Thyroid gland (tissue), 4 donors: ENCODE data around the gene PCYOX1L.

Source experiments
- CTCF ChIP-seq, 6 experiments: fragments of 200-600 bp in 3 of 6; fragments of 450-650 bp in 3 of 6; sonication (generic) in 3 of 6; IDR thresholded peaks; one replicate each; pipeline ENCODE4 v1.5.1; 2016 to 2019; ENCODE audit warnings: antibody characterized with exemption in 6 of 6, mild to moderate bottlenecking in 2 of 6, inconsistent platforms in 1 of 6, moderate library complexity in 1 of 6
- POLR2A ChIP-seq, 2 donors: fragments of 450-650 bp; IDR thresholded peaks; one replicate each; pipeline ENCODE4 v1.6.1; 2017; ENCODE audit warnings: antibody characterized with exemption in 2 of 2, mild to moderate bottlenecking in 2 of 2, moderate library complexity in 1 of 2

GRCh38 chr5:149309354-149309753, 48.5 kb upstream of the PCYOX1L start:
- TF ChIP-seq CTCF (IDR thresholded peaks at IDR 0.05) (no peak), POLR2A (IDR thresholded peaks at IDR 0.05) (no peak)
